ENCODE results near the gene MAGOH.

DNA sequence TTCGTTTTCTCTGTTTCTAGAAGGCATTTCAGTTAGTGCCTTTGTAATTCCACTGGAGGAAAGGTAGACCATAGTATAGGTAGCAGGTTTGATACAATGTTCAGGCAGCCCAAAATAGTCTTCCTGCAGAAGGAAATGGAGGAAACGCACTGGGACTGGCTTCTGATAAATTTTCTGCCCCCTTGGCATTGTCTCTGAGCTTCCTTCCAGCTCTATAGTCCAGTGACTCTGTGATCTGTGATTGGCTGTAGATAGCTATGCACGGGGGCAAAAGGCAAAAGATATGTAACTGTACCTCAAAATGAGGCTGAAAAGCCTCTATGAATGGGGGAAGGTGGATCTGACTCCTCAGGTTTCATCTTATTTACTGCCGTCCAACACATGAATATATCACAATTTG, 5.8 kb upstream of the MAGOH start:
- TF ChIP-seq SIN3B (IDR thresholded peaks at IDR 0.05; ENCODE audit: low read depth) (no peak), POLR2A (conservative IDR thresholded peaks at IDR 0.05) (no peak), PHB2 (IDR thresholded peaks at IDR 0.05; ENCODE audit: low read depth) (no peak), SMAD1 (IDR thresholded peaks at IDR 0.05; ENCODE audit: low read depth, low read length, partially characterized antibody) (no peak), NFXL1 (CRISPR knock-in tag; IDR thresholded peaks at IDR 0.05) (no peak), JUND (IDR thresholded peaks at IDR 0.05; ENCODE audit: borderline replicate concordance, low read depth, low read length) (no peak), JUND (tag; IDR thresholded peaks at IDR 0.05; ENCODE audit: borderline replicate concordance, low read depth, low read length) (no peak), NFE2 (IDR thresholded peaks at IDR 0.05; ENCODE audit: low read depth) (no peak), ZNF24 (IDR thresholded peaks at IDR 0.05) (no peak), ATF1 (CRISPR knock-in tag; IDR thresholded peaks at IDR 0.05) (no peak), ATF1 (tag; IDR thresholded peaks at IDR 0.05) (no peak), SMARCC2 (IDR thresholded peaks at IDR 0.05; ENCODE audit: low read depth) (no peak), POLR2AphosphoS5 (IDR thresholded peaks at IDR 0.05; ENCODE audit: control insufficient read depth, insufficient read depth, low read depth, low read length) (no peak)
- TF ChIP-seq, protein P1, sequence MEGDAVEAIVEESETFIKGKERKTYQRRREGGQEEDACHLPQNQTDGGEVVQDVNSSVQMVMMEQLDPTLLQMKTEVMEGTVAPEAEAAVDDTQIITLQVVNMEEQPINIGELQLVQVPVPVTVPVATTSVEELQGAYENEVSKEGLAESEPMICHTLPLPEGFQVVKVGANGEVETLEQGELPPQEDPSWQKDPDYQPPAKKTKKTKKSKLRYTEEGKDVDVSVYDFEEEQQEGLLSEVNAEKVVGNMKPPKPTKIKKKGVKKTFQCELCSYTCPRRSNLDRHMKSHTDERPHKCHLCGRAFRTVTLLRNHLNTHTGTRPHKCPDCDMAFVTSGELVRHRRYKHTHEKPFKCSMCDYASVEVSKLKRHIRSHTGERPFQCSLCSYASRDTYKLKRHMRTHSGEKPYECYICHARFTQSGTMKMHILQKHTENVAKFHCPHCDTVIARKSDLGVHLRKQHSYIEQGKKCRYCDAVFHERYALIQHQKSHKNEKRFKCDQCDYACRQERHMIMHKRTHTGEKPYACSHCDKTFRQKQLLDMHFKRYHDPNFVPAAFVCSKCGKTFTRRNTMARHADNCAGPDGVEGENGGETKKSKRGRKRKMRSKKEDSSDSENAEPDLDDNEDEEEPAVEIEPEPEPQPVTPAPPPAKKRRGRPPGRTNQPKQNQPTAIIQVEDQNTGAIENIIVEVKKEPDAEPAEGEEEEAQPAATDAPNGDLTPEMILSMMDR (IDR thresholded peaks at IDR 0.05 in 2 of 3, conservative IDR thresholded peaks at IDR 0.05 in 1 of 3; ENCODE audit: insufficient read depth in 2 of 3, low read depth in 1 of 3, low read length in 3 of 3), result no peak
- TF ChIP-seq, protein P2, sequence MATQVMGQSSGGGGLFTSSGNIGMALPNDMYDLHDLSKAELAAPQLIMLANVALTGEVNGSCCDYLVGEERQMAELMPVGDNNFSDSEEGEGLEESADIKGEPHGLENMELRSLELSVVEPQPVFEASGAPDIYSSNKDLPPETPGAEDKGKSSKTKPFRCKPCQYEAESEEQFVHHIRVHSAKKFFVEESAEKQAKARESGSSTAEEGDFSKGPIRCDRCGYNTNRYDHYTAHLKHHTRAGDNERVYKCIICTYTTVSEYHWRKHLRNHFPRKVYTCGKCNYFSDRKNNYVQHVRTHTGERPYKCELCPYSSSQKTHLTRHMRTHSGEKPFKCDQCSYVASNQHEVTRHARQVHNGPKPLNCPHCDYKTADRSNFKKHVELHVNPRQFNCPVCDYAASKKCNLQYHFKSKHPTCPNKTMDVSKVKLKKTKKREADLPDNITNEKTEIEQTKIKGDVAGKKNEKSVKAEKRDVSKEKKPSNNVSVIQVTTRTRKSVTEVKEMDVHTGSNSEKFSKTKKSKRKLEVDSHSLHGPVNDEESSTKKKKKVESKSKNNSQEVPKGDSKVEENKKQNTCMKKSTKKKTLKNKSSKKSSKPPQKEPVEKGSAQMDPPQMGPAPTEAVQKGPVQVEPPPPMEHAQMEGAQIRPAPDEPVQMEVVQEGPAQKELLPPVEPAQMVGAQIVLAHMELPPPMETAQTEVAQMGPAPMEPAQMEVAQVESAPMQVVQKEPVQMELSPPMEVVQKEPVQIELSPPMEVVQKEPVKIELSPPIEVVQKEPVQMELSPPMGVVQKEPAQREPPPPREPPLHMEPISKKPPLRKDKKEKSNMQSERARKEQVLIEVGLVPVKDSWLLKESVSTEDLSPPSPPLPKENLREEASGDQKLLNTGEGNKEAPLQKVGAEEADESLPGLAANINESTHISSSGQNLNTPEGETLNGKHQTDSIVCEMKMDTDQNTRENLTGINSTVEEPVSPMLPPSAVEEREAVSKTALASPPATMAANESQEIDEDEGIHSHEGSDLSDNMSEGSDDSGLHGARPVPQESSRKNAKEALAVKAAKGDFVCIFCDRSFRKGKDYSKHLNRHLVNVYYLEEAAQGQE (IDR thresholded peaks at IDR 0.05; ENCODE audit: borderline replicate concordance), result no peak
- TF ChIP-seq, protein P2 (CRISPR knock-in tag; IDR thresholded peaks at IDR 0.05; ENCODE audit: low read depth), result no peak
- TF ChIP-seq, protein P3, sequence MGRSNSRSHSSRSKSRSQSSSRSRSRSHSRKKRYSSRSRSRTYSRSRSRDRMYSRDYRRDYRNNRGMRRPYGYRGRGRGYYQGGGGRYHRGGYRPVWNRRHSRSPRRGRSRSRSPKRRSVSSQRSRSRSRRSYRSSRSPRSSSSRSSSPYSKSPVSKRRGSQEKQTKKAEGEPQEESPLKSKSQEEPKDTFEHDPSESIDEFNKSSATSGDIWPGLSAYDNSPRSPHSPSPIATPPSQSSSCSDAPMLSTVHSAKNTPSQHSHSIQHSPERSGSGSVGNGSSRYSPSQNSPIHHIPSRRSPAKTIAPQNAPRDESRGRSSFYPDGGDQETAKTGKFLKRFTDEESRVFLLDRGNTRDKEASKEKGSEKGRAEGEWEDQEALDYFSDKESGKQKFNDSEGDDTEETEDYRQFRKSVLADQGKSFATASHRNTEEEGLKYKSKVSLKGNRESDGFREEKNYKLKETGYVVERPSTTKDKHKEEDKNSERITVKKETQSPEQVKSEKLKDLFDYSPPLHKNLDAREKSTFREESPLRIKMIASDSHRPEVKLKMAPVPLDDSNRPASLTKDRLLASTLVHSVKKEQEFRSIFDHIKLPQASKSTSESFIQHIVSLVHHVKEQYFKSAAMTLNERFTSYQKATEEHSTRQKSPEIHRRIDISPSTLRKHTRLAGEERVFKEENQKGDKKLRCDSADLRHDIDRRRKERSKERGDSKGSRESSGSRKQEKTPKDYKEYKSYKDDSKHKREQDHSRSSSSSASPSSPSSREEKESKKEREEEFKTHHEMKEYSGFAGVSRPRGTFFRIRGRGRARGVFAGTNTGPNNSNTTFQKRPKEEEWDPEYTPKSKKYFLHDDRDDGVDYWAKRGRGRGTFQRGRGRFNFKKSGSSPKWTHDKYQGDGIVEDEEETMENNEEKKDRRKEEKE (IDR thresholded peaks at IDR 0.05; ENCODE audit: borderline replicate concordance in 1 of 2, control insufficient read depth in 1 of 2, low read depth in 2 of 2, low read length in 1 of 2), result no peak

Data from K562 (cell line).